ENCODE data around the gene CDC42SE2.

- TF ChIP-seq, protein P1, sequence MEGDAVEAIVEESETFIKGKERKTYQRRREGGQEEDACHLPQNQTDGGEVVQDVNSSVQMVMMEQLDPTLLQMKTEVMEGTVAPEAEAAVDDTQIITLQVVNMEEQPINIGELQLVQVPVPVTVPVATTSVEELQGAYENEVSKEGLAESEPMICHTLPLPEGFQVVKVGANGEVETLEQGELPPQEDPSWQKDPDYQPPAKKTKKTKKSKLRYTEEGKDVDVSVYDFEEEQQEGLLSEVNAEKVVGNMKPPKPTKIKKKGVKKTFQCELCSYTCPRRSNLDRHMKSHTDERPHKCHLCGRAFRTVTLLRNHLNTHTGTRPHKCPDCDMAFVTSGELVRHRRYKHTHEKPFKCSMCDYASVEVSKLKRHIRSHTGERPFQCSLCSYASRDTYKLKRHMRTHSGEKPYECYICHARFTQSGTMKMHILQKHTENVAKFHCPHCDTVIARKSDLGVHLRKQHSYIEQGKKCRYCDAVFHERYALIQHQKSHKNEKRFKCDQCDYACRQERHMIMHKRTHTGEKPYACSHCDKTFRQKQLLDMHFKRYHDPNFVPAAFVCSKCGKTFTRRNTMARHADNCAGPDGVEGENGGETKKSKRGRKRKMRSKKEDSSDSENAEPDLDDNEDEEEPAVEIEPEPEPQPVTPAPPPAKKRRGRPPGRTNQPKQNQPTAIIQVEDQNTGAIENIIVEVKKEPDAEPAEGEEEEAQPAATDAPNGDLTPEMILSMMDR (IDR thresholded peaks at IDR 0.05): no peak
- no peak for TF ChIP-seq POLR2A (IDR thresholded peaks at IDR 0.05)
Observed at GRCh38 chr5:131394128-131394527, 130.3 kb downstream of the CDC42SE2 start.

All from right lobe of liver (tissue), 4 donors.